Endometrial microvascular endothelial cells (primary cell): Measurements from ENCODE around the gene SLC66A2. TPM values are rescaled to one million over a fixed set of nuclear protein-coding genes. Genes with fewer than 3 reads are reported as not detected.

Experiments
- in situ Hi-C: cut with HindIII; loops from 2 replicates; pipeline ENCODE4 v1.10.0; 2017; ENCODE audit warnings: low sequenced_read_pairs, low pct_unique_long_range_greater_than_20kb; ENCODE audit errors: inconsistent ontology term
- total RNA-seq: library from RNA; depleted of rRNA; stranded (reverse); fragments of >200 nt; gene quantifications from one replicate; pipeline ENCODE4 v1.2.3, GENCODE V29; 2015; ENCODE audit errors: inconsistent ontology term

SLC66A2 gene
- total RNA-seq, 1 donor from 2014 or later = 44.9 TPM

DNA sequence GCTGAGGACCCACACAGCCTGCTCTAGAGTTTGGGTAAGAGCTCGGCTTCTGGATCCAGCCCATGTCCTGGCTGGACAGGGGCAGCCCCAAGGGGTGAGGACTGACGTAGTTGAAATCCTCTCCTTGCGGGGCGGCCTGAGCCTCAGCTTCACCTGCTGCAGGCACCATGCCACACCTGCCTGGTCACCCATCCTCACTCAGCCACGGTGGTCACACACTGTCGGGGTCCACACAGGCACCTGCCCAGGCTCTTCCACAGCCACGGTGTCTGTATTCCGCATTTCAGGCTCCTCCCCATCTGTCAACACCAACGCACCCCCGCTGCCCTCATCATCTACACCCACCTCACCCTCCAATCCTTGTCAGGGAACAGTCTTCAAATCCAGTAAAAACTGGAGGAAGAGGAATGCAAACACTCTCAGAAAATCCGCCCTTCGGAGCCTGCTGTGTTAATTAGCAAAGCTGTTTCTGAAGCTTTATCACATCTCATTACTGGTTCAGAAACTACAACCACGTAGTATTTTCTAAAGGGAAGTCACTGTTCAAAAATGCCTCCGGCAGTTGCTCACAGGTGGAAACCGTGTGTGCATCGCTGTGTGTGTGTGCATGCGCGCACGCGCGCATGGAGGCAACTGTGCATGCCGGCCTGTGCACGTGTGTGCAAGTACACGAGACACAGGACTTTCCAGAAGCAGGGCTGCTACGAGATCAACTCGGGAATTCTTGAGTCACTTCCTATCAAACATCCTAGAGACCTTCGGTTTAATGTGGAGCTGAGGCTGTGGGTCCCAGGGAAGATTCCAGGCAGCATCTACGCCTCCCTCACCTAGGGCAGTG is 38.2 kb downstream of the SLC66A2 start:
- in situ Hi-C loops = no loop called here

DNA sequence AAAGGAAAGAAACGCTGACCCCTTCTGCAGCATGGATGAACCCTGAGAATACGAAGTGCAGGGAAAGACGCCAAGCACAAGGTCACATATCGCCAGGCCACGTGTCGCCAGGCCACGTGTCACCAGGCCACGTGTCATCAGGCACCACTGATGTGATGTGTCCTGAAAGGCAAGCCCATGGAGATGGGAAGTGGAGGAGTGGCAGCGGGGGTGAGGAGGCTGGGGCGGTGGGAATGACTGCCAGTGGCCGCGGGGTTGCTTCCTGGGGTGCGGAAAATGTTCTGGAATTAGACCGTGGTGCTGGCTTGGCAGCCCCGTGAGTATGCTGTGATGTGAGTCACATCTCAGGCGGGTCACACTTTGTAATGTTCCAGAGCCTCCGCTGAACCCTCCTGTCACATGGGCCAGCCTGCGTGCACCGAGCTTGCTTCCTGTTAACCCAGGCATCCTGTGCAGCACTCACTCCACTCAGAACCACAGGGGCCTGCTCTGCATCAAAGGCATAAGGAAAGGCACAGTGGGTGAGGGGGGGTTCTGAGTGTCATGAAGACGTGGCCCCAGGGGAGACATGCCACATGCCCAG is 39.0 kb downstream of the SLC66A2 start:
- in situ Hi-C loops = no loop called here

DNA sequence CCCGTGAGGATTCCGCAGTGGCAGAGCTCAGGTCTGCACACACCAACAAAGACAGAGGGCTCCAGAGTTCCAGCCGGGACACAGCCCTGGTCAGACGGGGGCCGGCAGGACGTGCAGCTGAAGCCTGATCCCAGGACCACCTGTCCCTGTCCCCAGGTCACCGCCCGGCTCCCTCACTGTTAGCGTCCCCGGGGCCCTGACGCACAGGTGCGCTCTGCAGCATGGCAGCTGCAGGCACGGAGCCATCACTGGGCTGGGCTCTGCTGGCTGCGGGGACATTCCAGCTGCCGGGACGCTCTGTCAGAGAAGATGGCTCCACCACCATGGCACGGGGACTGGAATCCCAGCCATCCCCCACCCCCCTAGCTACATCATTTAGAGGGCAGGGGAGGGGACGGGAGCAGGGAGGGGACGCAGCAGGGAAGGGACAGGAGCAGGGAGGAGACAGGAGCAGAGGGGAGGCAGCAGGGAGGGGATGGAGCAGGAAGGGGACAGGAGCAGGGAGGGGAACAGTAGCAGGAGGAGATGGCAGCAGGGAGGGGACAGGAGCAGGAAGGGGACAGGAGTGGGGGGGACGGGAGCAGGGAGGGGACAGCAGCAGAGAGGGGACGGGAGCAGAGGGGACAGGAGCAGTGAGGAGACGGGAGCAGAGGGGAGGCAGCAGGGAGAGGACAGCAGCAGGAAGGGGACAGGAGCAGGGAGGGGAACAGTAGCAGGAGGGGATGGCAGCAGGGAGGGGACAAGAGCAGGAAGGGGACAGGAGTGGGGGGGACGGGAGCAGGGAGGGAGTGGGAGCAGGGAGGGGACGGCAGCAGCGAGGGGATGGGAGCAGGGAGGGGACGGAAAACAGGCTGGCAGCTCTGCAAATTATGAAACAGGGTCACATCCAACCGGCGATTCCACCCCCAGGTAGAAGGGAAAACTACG is 39.8 kb downstream of the SLC66A2 start:
- in situ Hi-C loops = no loop called here

DNA sequence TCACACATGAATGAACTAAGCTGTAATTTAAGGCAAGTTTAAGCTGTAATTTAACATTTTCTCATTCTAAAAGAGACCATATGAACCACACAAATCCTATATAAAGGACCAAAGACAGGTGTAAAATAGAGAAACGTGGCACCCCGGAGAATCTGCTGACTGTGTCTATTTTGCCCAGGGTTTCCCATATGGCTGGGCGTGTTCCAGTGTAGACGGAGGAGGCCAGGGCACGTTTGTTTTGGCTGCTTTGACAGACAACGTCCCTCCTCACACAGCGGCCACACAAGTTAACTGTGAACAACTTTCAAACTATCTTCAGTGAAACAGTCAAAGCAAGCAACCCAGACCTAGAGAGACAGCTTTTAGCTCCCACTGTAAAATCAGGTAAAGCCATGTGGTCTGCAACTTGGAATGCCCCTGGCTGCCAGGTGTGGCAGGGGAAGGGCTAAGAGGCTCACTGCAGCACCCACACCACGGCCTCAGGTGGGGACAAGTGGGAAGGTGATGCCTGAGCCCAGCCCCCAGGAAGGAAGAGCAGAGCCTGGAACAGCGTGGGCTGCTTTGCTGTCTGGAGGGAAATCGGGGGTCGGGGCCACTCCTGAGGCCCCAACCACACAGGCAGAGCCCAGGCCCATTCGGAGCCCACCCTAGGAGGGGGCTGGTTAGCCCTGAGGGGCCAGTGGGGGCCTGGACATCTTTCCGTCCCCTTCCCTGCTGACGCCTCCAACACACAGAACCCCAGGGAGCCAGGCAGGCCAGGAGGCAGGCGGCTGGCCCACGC is 40.7 kb downstream of the SLC66A2 start:
- in situ Hi-C loops = no loop called here

DNA sequence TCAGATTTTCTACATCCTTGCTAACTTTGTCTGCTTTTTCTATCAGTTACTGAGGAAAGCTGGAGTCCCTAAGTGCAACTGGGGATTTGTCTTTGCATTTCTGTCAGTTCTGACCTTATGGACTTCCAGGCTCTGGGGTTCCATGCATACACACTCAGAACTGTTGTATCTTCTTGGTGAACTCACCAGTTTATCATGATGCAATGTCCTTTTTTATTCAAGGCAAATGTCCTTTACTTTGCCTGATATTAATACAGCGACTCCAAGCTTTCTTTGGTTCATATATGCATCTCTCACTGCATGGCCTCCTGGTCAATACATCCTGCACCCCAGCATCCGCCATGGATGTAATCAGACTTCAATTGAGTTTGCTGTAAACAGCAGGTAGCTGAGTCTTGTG is 44.7 kb downstream of the SLC66A2 start:
- in situ Hi-C loops = no loop called here

DNA sequence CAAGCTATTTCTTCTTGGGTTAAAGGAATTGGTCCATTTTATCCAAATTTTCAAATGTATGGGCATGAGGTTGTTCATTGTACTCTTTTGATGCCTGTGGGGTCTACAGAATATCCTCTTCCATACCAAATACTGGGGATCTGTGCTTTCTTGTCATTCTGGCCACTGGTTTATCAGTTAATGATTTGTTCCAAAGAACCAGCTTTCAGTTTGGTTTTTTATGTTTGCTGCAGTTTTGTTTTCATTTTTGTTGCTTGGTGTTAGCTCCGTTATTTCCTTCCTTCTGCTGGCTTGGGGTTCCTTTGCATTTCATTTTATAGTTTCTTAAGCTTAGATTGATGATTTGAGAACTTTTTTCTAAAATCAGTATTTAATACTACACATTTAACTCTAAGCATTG is 45.5 kb downstream of the SLC66A2 start:
- in situ Hi-C loops = no loop called here

DNA sequence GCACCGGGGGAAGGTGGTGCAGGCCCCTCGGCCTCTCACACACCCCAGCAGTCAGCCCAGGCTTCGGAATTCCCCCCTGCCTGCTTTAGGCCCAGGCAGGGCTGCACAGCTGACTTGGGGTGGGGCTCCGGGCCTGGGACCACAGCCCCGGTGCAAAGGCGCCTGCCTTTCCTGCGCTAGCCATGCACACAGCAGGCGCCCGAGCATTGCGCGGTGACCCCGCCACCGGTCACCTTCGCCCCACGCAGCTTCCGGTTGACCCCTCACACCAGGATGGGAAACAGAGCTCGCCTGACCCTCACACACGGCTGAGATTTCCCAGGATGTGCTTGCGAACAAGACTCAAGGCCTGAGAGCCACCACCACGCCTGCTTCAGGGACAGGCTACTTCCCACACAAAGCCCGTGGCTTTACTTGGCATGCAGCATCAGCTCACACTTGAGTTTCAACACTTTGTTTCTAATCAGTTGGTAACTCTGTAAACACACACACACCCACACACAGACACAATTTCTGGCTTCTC is 46.0 kb downstream of the SLC66A2 start:
- in situ Hi-C loops = no loop called here

DNA sequence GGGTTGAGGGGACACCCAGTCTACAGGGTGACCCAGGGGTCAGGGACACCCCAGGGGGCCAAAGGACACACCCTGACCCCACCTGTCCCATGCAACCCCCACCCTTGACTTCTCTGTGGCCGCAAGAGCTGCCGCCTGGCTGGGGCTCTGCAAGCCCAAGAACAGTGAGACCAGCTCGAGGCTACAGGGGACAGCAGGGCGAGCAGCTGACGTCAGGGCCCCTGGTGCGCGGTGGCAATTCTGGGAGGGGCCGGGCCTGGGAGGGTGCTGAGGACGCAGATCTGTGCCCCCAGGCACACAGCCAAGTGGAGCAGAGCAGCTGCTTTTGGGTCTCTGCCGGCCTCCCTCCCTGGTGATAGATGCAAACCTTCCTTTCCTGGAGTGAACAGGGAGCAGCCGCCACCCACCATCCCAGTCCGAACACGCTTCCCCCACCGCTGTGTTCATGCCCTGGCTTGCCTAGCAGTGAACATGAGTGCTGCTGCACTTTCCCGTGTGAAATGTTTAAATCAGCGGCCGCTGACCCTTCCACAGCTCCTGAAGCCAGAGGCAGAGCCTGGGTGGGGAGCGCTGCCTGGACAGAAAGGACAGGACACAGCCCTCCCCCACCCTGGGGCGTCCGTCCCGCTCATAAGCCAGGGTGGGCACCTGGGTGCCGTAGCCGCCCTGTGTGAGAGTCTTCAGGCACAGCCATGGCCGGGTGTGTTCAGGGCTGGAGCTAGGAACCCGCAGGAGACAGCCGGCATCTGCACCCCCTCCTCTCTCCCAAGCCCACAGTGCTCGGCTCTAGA is 46.9 kb downstream of the SLC66A2 start:
- in situ Hi-C loops = no loop called here

DNA sequence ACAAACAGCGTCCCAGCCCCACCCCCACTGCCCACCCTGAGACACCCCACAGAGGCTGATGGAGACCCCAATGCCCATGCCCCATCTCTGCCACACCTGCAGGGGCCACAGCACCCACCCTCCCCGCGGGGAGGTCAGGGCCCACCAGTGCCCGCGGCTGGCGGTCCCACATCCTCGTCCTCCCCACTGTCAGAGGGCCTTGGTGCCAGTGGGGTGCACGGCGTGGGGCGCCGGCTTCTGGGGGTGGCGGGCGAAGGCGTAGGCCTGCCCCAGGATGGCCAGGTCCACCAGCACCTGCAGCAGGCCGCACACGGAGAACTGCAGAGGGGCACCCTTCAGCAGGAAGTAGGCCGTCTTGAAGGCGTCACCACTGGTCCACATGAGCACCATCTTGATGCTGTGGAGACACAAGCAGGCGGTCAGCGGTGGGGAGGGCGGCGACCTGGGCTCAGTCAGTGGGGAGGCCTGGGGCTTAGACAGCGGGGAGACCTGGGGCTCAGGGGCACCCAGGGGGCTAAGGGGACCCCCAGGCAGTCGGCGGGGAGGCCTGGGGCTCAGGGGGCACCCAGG is 47.6 kb downstream of the SLC66A2 start:
- in situ Hi-C loops = no loop called here

DNA sequence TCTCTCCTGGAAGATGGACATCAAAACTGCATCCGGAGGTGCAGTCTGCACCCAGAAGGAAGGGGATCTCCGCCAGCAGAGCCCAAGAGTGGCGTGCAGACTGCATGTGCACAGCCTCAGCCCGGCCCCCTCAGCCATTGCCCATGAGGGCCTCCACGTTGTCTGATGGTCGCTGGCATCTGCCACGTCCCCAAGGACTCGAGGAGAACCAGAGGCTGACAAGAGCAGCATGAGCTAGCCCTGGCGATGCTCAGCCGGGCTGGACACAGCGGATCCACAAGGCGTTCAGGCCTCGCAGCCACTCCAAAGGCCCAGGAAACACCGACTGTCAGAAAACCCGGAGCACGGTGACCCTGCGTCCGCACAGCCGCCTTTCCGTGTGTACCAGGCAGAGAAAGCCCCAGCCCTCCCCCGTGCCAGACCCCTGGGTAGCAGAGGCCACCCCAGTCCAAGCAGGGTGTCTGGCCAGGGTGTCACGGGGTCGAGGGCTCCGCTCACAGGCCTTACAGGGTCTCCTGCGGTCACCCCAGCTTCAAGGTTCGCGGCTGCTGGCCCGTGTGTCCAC is 48.3 kb downstream of the SLC66A2 start:
- in situ Hi-C loops = no loop called here

DNA sequence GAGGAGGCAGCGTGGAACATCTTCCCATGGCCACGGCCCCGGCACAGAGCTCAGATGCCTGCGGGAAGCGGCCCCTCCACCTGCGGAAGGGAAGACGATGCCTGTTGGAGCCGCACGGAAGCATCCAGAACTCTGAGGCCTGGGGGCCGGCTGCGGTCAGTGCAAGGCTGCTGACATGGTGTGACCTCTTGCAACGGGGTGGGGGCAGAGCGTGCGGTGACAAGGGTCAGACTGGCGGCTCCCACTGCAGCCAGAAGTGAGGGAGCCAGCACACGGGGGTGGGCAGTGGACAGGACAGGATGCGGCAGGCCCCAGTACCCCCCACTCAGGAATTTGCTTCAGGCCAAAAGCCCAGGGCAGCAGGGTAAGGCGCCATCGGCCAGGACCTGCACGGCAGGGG is 48.8 kb downstream of the SLC66A2 start:
- in situ Hi-C loops = no loop called here

DNA sequence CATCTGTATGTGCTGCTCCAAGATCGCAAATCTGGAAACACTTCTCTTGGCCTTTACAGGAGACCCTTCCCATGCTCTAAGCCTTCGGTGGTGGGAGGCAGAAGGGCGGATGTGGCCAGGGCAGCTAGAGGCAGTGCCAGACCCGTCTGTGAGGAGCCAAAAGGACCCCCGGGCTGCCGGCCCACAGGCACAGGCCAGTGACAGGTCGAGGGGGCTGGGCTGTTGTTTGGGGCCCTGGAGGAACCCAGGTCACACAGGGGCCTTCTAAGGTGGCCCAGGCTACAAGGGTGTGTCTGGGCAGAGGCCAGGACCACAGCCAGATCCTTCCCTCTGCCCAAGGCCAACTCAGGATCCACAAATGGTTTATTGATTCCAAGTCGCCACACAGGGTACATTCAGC is 49.4 kb downstream of the SLC66A2 start:
- in situ Hi-C loops = no loop called here

DNA sequence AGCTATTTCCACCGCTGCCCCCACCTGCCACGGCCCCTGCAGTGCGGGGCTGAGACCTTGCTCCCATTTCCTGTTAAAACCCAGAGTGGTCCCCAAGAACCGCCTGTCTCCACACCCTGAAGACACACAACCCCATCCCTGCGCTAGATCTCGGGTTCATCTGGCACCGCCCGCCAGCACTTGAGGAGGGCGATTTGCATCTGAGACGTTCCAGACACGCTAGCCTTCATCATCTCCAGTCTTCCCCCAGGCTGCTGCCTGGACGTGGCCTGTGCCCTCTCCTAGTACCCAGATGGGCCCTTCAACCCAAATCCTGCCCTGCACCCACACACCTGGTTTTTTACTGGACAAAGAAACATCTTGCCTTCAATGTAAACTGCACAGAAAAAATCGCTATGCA is 49.8 kb downstream of the SLC66A2 start:
- in situ Hi-C loops = no loop called here

DNA sequence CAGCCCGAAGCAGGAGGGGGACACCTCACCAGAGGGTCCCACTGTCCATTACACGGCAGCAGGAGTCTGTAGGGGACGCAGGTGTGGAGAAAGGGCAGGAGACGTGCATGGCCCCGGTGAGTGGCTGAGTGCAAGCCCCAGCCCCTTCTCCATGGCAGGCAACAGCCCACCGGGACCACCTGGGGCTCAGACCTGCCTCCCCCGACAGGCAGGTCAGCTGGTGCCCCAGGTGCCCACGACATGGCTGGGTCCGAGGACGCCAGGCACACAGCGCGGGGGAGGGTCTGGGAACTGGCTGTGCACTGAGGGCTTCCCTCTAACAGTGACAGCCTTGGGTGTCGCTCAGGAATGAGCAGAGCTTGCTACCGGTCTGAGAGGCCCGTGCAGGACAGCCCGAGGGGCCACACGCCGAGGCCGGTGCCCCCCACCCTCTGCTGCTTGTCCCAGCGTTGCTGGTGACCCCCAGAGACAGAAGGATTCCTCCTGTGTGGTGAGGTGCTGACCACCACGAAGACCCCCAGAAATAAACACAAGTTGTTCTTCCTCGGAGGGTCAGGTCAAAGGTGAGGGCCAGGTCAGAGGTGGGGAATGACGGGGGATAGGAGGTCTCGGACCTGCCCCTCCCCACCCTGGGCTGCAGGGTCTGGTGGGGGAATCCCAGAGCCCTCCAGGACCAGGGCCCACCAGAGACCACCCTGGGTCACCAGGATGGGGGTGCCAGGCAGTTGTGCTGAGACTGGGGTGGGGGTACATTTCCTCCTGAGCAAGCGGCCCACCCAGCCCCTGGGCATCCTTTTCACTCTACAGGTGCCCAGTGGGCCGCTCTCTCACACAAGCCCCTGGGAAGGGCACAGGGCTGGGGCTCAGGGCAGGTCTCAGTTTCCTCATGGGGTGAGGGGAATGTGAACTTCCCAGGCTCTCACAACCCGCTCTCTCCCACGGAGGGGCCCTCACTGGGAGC is 50.6 kb downstream of the SLC66A2 start:
- in situ Hi-C loops = no loop called here

DNA sequence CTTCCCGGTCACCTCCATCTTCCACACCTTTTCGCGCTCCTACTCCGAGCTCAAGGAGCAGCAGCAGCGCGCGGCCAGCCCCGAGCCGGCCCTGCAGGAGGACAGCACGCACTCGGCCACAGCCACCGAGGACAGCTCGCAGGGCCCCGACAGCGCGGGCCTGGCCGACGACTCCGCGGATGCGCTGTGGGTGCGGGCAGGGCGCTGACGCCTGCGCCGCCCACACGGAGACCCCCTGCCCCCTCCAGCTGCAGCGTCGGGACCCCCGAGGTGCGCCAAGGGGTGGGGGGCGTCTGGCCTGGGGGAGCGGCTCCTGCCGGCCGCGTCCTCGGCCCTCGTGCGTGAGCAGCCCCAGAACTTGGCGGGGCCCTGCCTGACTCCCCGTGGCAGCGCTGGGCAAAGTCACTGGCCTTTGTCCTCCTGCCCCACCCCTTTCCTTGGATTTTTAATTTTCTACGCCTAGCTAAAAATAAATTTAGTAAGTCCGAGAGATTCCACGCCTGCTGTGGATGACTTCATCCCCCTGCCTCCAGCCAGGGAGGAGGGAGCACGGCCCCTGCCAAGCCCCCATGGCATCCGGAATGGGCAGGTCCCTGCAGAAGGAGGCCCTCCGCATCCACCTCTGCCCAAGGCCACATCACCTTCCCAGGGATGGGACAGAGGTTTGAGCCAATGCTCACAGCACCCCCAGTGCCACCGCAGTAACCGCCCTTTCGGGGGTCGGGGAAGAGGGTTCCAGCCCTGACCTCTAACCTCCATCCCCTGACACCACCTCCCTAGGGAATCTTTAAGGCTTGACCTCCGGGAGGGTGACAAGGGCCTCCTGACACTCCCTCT is 51.6 kb downstream of the SLC66A2 start:
- in situ Hi-C loops = no loop called here
